Liver (tissue), 3 donors: ENCODE results near the gene TRIM67.

Experiments
- CTCF ChIP-seq: fragments of 150-350 bp; IDR thresholded peaks from 2 replicates; pipeline ENCODE4 v1.5.1; 2017; ENCODE audit warnings: improper control_type of control experiment, low read depth, low read length; ENCODE audit not compliant: missing input control
- EGR1 ChIP-seq, 2 donors: IDR thresholded peaks; 2 replicates each; pipeline ENCODE4 v1.6.1; 2016 to 2018; ENCODE audit warnings: antibody characterized with exemption in 2 of 2, low read depth in 2 of 2
- HNF4A ChIP-seq, 2 donors: conservative IDR thresholded peaks; 2 replicates each; pipeline ENCODE4 v1.6.1; 2016; ENCODE audit warnings: antibody characterized with exemption in 2 of 2, mild to moderate bottlenecking in 2 of 2
- JUND ChIP-seq, 2 donors: IDR thresholded peaks; 2 replicates each; pipeline ENCODE4 v1.6.1; 2016; ENCODE audit warnings: antibody characterized with exemption in 2 of 2
- MAX ChIP-seq: IDR thresholded peaks from 2 replicates; pipeline ENCODE4 v1.6.1; 2016; ENCODE audit warnings: antibody characterized with exemption
- RAD21 ChIP-seq, 2 donors: IDR thresholded peaks; 2 replicates each; pipeline ENCODE4 v1.6.1; 2016; ENCODE audit warnings: antibody characterized with exemption in 2 of 2, mild to moderate bottlenecking in 2 of 2
- REST ChIP-seq: IDR thresholded peaks from 2 replicates; pipeline ENCODE4 v1.6.1; 2016; ENCODE audit warnings: antibody characterized with exemption, mild to moderate bottlenecking
- RXRA ChIP-seq, 2 donors: IDR thresholded peaks; 2 replicates each; pipeline ENCODE4 v1.6.1; 2017 to 2018; ENCODE audit warnings: antibody characterized with exemption in 2 of 2, mild to moderate bottlenecking in 1 of 2
- SP1 ChIP-seq: IDR thresholded peaks from 2 replicates; pipeline ENCODE4 v1.6.1; 2018; ENCODE audit warnings: antibody characterized with exemption, mild to moderate bottlenecking
- YY1 ChIP-seq: IDR thresholded peaks from 2 replicates; pipeline ENCODE4 v1.6.1; 2016; ENCODE audit warnings: antibody characterized with exemption, mild to moderate bottlenecking
- donor health status: healthy.
- donor health status: healthy.

GRCh38 chr1:231159202-231159962 is 2.5 kb upstream of the TRIM67 start:
- TF ChIP-seq CTCF: no peak
- no peak for TF ChIP-seq REST
- no peak for TF ChIP-seq JUND (IDR thresholded peaks at IDR 0.05)
- no peak for TF ChIP-seq RAD21 (IDR thresholded peaks at IDR 0.05)
- no peak for TF ChIP-seq HNF4A (conservative IDR thresholded peaks at IDR 0.05)
- no peak for TF ChIP-seq RXRA (IDR thresholded peaks at IDR 0.05)
- no peak for TF ChIP-seq YY1
- TF ChIP-seq MAX: no peak
- TF ChIP-seq EGR1 (IDR thresholded peaks at IDR 0.05; ENCODE audit: low read depth in 2 of 2): no peak
- no peak for TF ChIP-seq SP1
